Measurements from ENCODE around the gene PICALM. TPM values are rescaled to one million over a fixed set of nuclear protein-coding genes. Genes with fewer than 3 reads are reported as not detected.

Gene PICALM
- total and polyA plus RNA-seq, 12 donors = 33.9 to 217 (median 116) TPM

- Histone ChIP-seq H3K4me3 (no peak overlapping the region), H3K27ac (no peak overlapping the region), H3K27me3 (no peaks in the 10 kb centered on the region), H3K4me1 (replicated peaks in 1 of 2) (no peaks in the 10 kb centered on the region), H3K9me3 (replicated peaks in 1 of 3) (no peaks in the 10 kb centered on the region), H3K36me3 (replicated peaks in 1 of 2) (no peaks in the 10 kb centered on the region)
- TF ChIP-seq CTCF (IDR thresholded peaks at IDR 0.05) = no peak
- no peak for TF ChIP-seq POLR2A (IDR thresholded peaks at IDR 0.05)
- no peak for DNase-seq
- intact Hi-C loops (cut with DNase I) = no loop called here
Measured at GRCh38 chr11:85913513-85913912, 155.4 kb downstream of the PICALM start.

DNA sequence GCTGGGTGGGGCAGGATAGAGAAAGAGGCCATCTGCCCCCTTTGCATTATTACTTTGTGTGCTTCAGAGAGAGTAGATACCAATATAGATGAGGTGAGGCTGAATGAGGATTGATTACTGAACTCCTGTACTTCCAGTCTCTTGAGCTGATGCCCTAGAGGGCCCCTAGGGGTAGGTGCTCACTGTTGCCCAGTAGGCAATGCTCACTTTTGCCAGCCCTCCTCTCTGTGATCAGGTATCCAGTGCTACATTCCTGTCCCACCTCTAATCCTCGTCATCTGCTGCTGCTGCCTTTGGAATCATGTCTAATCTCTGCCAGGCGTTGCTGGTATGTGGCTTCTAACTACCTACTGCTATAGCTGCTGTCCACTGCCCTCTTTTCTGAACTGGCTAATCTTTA lies 156.5 kb downstream of the PICALM start:
- WGBS, 4 donors = 81 to 95% (median 92%) methylated on average over 2 of the region's 2 CpGs
- Histone ChIP-seq H3K27me3 (no peaks in the 10 kb centered on the region), H3K4me1 (replicated peaks in 1 of 2) (no peaks in the 10 kb centered on the region), H3K27ac (no peak overlapping the region), H3K36me3 (replicated peaks in 1 of 2) (no peaks in the 10 kb centered on the region), H3K9me3 (replicated peaks in 1 of 3) (no peaks in the 10 kb centered on the region), H3K4me3 (no peak overlapping the region)
- intact Hi-C loops (cut with DNase I) = no loop called here
- no peak for TF ChIP-seq CTCF (IDR thresholded peaks at IDR 0.05)
- TF ChIP-seq POLR2A (IDR thresholded peaks at IDR 0.05) = no peak
- no peak for DNase-seq

Other genes with a start within 250 kb of the PICALM start
- not detected for gene CCDC83, start 213.7 kb downstream of the PICALM start, total RNA-seq
- gene CCDC83, start 213.7 kb downstream of the PICALM start, polyA plus RNA-seq = not detected
- gene EED, start 175.7 kb upstream of the PICALM start, total RNA-seq = 10 to 100 TPM in 7 of 9 donors, 1 to 10 TPM in 2; 8.5 to 21.6 (median 16.0) TPM
- gene EED, start 175.7 kb upstream of the PICALM start, polyA plus RNA-seq = 10 to 100 TPM; 13.9 to 17.7 (median 17.4) TPM
- 10 to 100 TPM; 30.4 to 48.2 (median 34.0) TPM for gene HIKESHI, start 233.2 kb upstream of the PICALM start, total RNA-seq
- gene HIKESHI, start 233.2 kb upstream of the PICALM start, polyA plus RNA-seq = 10 to 100 TPM; 38.0 to 47.8 (median 40.2) TPM

Measured in adrenal gland (tissue), 12 donors.